GM13977 (cell line): ENCODE data around the gene IGFL1.
A peak's percentile ranks its signal among the peaks of the same experiment; 100 is the strongest.
"Not testable (repeated sequence)": the region's sequence is repeated elsewhere in the genome, so short reads cannot be mapped to it uniquely, and the experiment has no call there.

ENCODE experiments used
- DNase-seq: peaks from one replicate; pipeline ENCODE4 v3.0.0; 2012; ENCODE audit warnings: low spot score
- in situ Hi-C: fragments of 300-500 bp; cut with MboI; formaldehyde crosslinking; loops from one replicate; pipeline ENCODE4 v1.12.0; 2022; ENCODE audit warnings: low sequenced_read_pairs, low pct_unique_long_range_greater_than_20kb, mixed read lengths, inconsistent platforms; ENCODE audit not compliant: unreplicated experiment
- TF ChIP-seq, protein P1 (sequence below): IDR thresholded peaks from 2 replicates; pipeline ENCODE4 v1.5.1; 2012; ENCODE audit warnings: mild to moderate bottlenecking, control low read depth; ENCODE audit not compliant: insufficient read depth; ENCODE audit errors: extremely low read depth, missing control alignments

IGFL1 gene

DNA sequence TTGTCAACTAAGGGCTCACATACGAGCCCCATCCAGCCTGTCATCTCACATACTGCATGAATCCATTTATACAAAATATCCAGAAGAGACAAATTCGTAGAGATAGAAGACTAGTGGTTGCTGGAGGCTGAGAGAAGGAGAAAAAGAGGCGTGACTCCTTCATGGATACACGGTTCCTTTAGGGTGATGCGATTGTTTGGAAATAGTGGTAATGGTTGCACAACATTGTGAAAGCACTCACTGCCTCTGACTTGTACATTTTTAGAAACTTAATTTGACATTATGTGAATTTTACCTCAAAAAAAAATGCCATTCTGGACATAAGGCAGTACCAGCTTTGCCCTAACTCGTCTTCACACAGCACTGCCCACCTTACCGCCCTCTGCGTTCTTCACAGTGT is 27.3 kb downstream of the IGFL1 start:
- TF ChIP-seq, protein P1, sequence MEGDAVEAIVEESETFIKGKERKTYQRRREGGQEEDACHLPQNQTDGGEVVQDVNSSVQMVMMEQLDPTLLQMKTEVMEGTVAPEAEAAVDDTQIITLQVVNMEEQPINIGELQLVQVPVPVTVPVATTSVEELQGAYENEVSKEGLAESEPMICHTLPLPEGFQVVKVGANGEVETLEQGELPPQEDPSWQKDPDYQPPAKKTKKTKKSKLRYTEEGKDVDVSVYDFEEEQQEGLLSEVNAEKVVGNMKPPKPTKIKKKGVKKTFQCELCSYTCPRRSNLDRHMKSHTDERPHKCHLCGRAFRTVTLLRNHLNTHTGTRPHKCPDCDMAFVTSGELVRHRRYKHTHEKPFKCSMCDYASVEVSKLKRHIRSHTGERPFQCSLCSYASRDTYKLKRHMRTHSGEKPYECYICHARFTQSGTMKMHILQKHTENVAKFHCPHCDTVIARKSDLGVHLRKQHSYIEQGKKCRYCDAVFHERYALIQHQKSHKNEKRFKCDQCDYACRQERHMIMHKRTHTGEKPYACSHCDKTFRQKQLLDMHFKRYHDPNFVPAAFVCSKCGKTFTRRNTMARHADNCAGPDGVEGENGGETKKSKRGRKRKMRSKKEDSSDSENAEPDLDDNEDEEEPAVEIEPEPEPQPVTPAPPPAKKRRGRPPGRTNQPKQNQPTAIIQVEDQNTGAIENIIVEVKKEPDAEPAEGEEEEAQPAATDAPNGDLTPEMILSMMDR = no peak
- no peak for DNase-seq
- in situ Hi-C loops = loop anchor here (25.0 kb wide), 1 partner anchor 170 kb away; no protein-coding TSS in a partner anchor

DNA sequence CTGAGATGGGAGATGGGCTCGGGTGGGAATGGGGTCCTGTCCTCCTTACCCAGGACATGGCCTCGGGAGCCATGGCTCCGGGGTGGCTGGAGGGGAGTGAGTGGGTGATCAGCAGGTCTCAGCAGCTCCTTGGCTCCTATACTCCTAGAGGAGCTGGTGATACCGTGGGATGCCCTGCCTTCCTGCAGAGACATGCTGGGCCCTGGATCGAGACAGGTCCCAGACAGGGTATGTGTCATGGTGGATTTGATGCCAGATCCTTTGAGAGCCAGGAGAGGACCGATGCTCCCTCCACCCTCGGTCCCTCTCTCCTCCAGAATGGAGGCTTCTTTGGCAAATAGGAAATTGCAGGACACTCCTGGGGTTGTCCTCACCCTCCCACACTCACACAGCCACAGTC is 32.0 kb downstream of the IGFL1 start:
- not testable (repeated sequence) for DNase-seq
- in situ Hi-C loops = loop anchor here (10.0 to 25.0 kb wide), 2 partner anchors 174 to 237 kb away; partner anchors contain the start of gene PGLYRP1

DNA sequence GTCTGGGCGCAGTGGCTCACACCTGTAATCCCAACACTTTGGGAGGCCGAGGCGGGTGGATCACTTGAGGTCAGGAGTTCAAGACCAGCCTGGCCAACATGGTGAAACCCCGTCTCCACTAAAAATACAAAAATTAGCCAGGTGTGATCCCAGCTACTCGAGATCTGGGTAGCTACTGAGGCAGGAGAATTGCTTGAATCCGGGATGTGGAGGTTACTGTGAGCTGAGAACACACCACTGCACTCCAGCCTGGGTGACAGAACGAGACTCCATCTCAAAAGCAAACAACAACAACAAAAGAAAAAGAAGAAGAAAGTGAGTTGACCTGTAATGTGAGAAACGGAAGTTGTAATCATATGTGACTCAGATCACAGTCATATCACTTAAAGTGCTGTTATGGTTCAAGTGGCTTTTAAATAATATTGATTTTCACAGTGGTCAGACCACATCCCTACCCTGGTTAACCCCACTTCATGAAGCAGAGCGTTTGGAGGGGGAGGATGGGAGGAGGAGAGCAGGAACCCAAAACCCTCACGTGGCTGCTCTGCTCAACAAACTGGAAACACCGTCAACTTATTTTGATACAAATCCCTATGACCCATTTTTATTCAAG is 33.2 kb downstream of the IGFL1 start:
- DNase-seq = peak; percentile 42
- in situ Hi-C loops = loop anchor here (10.0 to 25.0 kb wide), 2 partner anchors 175 to 238 kb away; partner anchors contain the start of gene PGLYRP1

DNA sequence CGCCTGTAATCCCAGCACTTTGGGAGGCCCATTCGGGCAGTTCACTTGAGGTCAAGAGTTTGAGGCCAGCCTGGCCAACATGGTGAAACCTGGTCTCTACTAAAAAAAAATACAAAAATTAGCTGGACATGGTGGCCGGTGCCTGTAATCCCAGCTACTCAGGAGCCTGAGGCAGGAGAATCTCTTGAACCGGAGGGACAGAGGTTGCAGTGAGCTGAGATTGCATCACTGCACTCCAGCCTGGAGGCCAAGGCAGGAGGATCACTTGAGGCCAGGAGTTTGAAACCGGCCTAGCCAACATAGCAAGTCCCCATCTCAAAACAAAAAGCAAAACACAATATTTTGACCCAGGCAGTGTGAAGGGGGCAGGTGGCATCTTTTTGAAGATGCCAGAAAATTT is 35.3 kb downstream of the IGFL1 start:
- in situ Hi-C loops = loop anchor here (10.0 to 25.0 kb wide), 2 partner anchors 178 to 240 kb away; partner anchors contain the start of gene PGLYRP1
- not testable (repeated sequence) for DNase-seq

DNA sequence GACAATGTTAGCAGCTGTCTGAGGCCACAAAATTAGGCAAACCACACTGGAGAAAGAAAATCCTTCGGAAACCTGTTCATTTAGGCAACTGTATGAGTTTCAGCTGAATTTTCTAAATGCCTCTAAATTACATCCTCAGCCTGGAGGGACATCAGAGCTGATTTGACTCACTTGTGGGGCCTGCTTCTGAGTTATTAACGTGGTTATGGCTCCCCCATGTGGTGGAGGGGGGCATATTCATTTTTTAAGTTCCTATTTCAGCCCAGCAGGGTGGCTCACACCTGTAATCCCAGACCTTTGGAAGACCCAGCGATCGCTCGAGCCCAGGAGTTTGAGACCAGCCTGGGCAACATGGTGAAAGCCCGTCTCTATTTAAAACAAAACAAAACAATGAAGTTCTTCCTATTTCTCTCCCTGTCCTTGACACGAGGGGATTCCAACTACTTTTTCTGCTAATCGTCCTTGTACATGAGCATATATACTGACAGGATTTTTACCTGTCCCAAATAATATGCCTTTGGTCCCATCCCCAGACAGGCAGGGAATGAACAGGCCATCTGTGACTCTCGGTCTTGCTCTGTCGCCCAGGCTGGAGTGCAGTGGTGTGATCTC is 35.8 kb downstream of the IGFL1 start:
- TF ChIP-seq, protein P1 = peak; percentile 87
- DNase-seq = peak; percentile 73
- in situ Hi-C loops = loop anchor here (10.0 to 25.0 kb wide), 2 partner anchors 178 to 241 kb away; partner anchors contain the start of gene PGLYRP1

DNA sequence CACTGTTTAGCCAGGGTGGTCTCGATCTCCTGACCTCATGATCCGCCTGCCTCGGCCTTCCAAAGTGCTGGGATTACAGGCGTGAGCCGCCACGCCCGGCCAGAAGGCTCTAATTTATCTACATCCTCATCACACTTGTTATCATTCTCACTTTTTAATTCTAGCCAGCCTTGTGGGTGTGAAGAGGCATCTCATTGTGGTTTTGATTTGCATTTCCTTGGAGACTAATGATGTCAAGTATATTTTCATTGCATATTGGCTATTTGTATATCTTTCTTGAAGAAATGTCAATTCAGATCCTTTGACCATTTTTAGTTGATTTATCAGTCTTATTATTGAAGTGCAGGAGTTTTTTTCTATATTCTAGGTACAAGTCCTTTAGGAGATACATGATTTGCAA is 39.6 kb downstream of the IGFL1 start:
- TF ChIP-seq, protein P1 = no peak
- in situ Hi-C loops = loop anchor here (10.0 to 25.0 kb wide), 2 partner anchors 182 to 244 kb away; partner anchors contain the start of gene PGLYRP1

DNA sequence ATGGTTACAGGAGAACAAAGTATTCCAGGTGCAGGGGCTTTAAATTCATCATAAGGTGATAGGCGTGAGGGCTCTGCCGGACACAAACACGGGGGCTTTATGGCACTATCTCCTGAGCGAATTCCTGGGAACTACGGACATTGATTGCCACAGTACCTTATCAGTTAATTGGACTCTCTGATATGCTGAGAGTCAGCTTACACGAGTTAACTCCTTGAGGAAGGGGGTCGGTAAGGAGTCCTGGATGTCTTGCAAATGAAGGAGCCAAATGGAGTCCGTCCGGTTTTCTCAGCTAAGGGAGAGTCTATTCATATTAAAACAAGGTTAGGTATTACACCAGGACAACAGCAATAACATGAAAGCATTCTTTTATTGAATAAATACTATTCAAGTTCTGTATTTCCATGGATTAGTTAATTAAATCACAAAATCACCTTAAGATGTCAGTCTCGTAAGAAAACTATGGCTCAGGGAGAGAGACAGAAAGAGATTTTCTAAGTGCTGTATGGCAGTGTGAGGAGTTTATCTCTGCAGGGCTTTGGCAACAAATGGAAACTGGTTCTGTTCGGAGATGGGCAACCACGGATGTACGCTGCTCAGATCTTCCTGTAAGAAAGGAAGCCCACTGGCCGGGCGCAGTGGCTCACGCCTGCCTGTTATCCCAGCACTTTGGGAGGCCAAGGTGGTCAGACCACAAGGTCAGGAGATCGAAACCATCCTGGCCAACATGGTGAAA is 41.1 kb downstream of the IGFL1 start:
- in situ Hi-C loops = loop anchor here (25.0 kb wide), 1 partner anchor 183 kb away; no protein-coding TSS in a partner anchor
- TF ChIP-seq, protein P1 = no peak
- DNase-seq = no peak

More for the DNA sequence above, 39.6 kb downstream of the IGFL1 start:
- no peak for DNase-seq
